PFSK-1 (cell line): Measurements from ENCODE around the gene KLF5.

Experiments used
- FOXP2 ChIP-seq: optimal IDR thresholded peaks from 2 replicates; pipeline ENCODE3; 2011; ENCODE audit warnings: borderline replicate concordance, control low read depth, inconsistent platforms; ENCODE audit not compliant: insufficient read depth; ENCODE audit errors: extremely low read length, extremely low read depth
- POLR2AphosphoS5 ChIP-seq: IDR thresholded peaks from 2 replicates; pipeline ENCODE4 v1.6.1; 2012; ENCODE audit warnings: low read depth, mild to moderate bottlenecking, control low read depth, low read length, moderate library complexity
- SIN3A ChIP-seq: IDR thresholded peaks from 2 replicates; pipeline ENCODE4 v1.6.1; 2012; ENCODE audit warnings: mild to moderate bottlenecking, low read length, moderate library complexity, borderline replicate concordance; ENCODE audit not compliant: insufficient read depth
- TAF1 ChIP-seq: IDR thresholded peaks from 2 replicates; pipeline ENCODE4 v1.6.1; 2012; ENCODE audit warnings: low read length, control low read depth, borderline replicate concordance; ENCODE audit not compliant: insufficient read depth
- TF ChIP-seq, protein P1 (sequence below), 2 experiments: IDR thresholded peaks; 2 replicates each; pipeline versions ENCODE4 v1.6.1 to v1.8.0; 2011 to 2012; ENCODE audit warnings: low read depth in 2 of 2, low read length in 2 of 2, control low read depth in 1 of 2, inconsistent platforms in 1 of 2, mild to moderate bottlenecking in 1 of 2, moderate library complexity in 1 of 2; ENCODE audit not compliant: insufficient read depth in 1 of 2

KLF5 gene

GRCh38 chr13:73058432-73058735, 421 bp upstream of the KLF5 start:
- TF ChIP-seq, protein P1, sequence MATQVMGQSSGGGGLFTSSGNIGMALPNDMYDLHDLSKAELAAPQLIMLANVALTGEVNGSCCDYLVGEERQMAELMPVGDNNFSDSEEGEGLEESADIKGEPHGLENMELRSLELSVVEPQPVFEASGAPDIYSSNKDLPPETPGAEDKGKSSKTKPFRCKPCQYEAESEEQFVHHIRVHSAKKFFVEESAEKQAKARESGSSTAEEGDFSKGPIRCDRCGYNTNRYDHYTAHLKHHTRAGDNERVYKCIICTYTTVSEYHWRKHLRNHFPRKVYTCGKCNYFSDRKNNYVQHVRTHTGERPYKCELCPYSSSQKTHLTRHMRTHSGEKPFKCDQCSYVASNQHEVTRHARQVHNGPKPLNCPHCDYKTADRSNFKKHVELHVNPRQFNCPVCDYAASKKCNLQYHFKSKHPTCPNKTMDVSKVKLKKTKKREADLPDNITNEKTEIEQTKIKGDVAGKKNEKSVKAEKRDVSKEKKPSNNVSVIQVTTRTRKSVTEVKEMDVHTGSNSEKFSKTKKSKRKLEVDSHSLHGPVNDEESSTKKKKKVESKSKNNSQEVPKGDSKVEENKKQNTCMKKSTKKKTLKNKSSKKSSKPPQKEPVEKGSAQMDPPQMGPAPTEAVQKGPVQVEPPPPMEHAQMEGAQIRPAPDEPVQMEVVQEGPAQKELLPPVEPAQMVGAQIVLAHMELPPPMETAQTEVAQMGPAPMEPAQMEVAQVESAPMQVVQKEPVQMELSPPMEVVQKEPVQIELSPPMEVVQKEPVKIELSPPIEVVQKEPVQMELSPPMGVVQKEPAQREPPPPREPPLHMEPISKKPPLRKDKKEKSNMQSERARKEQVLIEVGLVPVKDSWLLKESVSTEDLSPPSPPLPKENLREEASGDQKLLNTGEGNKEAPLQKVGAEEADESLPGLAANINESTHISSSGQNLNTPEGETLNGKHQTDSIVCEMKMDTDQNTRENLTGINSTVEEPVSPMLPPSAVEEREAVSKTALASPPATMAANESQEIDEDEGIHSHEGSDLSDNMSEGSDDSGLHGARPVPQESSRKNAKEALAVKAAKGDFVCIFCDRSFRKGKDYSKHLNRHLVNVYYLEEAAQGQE (IDR thresholded peaks at IDR 0.05; ENCODE audit: insufficient read depth in 1 of 2, low read depth in 2 of 2, low read length in 2 of 2) = no peak
- TF ChIP-seq SIN3A (no peak), FOXP2 (no peak), POLR2AphosphoS5 (no peak), TAF1 (no peak)

- TF ChIP-seq SIN3A (no peak), TAF1 (no peak), POLR2AphosphoS5 (no peak), FOXP2 (no peak)
- TF ChIP-seq, protein P1 (IDR thresholded peaks at IDR 0.05; ENCODE audit: insufficient read depth in 1 of 2, low read depth in 2 of 2, low read length in 2 of 2) = no peak
Measured at GRCh38 chr13:73059460-73060250, 850 bp downstream of the KLF5 start.

DNA sequence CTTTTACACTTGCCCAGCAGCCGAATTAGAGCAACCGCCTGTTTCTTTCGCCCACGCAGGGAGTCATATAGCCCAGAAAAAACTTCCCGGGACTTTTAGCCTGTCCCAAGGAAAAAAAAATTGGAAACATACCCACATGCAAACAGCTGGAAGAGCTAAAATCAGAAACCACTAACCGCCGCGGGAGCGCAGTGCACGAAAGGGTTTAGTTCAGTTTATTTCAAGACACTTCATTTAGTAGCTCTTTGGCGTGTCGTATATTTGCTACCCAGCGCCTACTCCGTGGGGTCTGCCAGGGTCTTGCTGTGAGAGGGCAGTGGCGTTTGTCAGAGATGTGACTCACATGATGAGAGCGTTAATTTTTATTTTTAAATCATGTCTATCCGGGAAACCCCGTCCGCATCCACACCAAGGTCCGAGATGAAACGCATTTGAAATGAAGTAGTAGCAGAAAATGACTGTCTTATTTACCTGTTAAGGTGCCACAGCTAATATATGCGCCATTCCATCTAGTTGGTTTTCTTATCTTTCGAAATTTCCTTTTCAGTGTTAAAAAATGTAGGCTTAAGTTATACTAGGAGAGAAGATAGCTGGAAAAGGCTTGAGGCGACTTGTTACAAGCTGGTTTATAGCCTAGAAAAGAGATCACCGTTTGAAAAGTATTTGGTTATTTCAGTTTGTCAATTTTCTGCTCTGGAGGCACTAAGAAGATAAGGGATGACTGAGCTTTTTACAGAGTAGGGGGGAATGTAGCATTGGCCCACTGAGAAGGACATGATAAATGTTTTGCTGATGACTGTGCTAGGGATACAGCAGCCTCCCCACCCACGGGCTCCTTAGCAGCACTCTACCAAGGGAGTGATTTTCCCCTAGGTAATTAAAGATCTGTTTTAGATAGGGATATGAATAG, 1.7 kb downstream of the KLF5 start:
- TF ChIP-seq SIN3A = no peak
- TF ChIP-seq, protein P1 (IDR thresholded peaks at IDR 0.05; ENCODE audit: insufficient read depth in 1 of 2, low read depth in 2 of 2, low read length in 2 of 2) = no peak
- no peak for TF ChIP-seq FOXP2
- TF ChIP-seq TAF1 = no peak

DNA sequence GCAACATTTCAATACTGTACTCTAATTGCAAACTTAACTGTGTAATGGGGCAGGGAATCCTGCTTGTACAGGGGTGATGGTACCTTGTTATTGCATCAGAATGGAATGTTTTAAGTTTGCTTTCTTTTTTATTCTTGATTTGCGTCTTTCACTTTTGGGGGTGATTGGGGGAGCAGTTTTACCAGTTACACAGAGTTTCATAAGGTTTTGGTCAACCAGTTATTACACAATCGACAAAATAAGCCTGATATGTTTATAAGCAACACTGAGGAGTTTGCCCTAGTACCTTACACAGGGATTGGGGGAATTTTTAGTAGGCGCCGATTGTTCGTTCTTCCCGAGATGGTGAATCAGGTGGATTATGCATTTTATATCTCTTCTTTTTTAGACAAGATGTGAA, 2.7 kb downstream of the KLF5 start:
- TF ChIP-seq TAF1 = no peak
- TF ChIP-seq, protein P1 (IDR thresholded peaks at IDR 0.05; ENCODE audit: insufficient read depth in 1 of 2, low read depth in 2 of 2, low read length in 2 of 2) = no peak
- no peak for TF ChIP-seq POLR2AphosphoS5
- TF ChIP-seq SIN3A = no peak
- no peak for TF ChIP-seq FOXP2
